ENCODE data around the gene UNC5A.

UNC5A gene

DNA sequence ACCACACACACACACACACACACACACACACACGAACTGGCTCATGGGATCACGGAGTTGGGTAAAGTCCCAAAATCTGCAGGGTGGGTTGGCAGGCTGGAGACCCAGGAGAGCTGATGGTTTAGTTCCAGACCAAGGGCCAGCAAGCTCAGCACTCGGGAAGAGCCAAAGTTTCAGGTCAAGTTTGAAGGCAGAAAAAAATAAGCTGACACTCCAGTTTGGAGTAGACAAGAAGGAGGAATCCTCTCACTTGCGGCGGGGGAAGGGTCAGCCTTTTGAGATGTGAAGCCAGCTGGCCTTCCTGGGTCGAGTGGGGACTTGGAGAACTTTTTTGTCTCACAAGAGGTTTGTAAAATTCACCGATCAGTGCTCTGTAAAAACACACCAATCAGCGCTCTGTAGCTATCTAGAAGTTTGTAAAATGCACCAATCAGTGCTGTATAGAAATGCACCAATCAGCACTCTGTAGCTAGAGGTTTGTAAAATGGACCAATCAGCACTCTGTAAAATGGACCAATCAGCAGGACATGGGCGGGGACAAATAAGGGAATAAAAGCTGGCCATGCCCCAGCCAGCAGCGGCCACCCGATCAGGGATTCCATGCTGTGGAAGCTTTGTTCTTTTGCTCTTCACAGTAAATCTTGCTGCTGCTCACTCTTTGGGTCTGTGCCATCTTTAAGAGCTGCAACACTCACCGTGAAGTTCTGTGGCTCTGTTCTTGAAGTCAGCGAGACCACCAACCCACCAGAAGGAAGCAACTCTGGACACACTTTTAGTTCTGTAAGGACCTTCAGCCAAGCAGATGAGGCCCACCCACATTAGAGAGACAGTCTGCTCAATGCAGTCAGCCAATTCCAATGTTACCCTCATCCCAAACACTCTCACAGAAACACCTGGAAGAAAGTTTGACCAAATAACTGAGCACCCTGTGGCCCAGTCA is 37.8 kb upstream of the UNC5A start:
- no peak for TF ChIP-seq ISL1 (CRISPR knock-in tag; IDR thresholded peaks at IDR 0.05)
- no peak for TF ChIP-seq ZC3H10 (CRISPR knock-in tag; IDR thresholded peaks at IDR 0.05)
- TF ChIP-seq, protein P1, sequence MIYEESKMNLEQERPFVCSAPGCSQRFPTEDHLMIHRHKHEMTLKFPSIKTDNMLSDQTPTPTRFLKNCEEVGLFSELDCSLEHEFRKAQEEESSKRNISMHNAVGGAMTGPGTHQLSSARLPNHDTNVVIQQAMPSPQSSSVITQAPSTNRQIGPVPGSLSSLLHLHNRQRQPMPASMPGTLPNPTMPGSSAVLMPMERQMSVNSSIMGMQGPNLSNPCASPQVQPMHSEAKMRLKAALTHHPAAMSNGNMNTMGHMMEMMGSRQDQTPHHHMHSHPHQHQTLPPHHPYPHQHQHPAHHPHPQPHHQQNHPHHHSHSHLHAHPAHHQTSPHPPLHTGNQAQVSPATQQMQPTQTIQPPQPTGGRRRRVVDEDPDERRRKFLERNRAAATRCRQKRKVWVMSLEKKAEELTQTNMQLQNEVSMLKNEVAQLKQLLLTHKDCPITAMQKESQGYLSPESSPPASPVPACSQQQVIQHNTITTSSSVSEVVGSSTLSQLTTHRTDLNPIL (CRISPR knock-in tag; IDR thresholded peaks at IDR 0.05; ENCODE audit: low read depth), result no peak
- TF ChIP-seq TOX (CRISPR knock-in tag; IDR thresholded peaks at IDR 0.05; ENCODE audit: borderline replicate concordance), result no peak
- no peak for TF ChIP-seq RARB (CRISPR knock-in tag; IDR thresholded peaks at IDR 0.05)
- no peak for TF ChIP-seq ZFP30 (CRISPR knock-in tag; IDR thresholded peaks at IDR 0.05)
- TF ChIP-seq ZNF565 (CRISPR knock-in tag; conservative IDR thresholded peaks at IDR 0.05; ENCODE audit: low read depth), result no peak
- TF ChIP-seq CSRNP3 (CRISPR knock-in tag; IDR thresholded peaks at IDR 0.05), result no peak
- TF ChIP-seq OSR1 (CRISPR knock-in tag; IDR thresholded peaks at IDR 0.05), result no peak
- TF ChIP-seq ESRRG (CRISPR knock-in tag; IDR thresholded peaks at IDR 0.05), result no peak
- TF ChIP-seq TSHZ2 (CRISPR knock-in tag; IDR thresholded peaks at IDR 0.05), result no peak
- no peak for TF ChIP-seq PPARA (CRISPR knock-in tag; IDR thresholded peaks at IDR 0.05; ENCODE audit: borderline replicate concordance)
- TF ChIP-seq SNAI2 (CRISPR knock-in tag; IDR thresholded peaks at IDR 0.05), result no peak
- TF ChIP-seq BACH2 (CRISPR knock-in tag; IDR thresholded peaks at IDR 0.05; ENCODE audit: borderline replicate concordance), result no peak
- TF ChIP-seq GLIS3 (CRISPR knock-in tag; IDR thresholded peaks at IDR 0.05), result no peak
- TF ChIP-seq CSDC2 (CRISPR knock-in tag; IDR thresholded peaks at IDR 0.05), result no peak
- ATAC-seq, result no peak

DNA sequence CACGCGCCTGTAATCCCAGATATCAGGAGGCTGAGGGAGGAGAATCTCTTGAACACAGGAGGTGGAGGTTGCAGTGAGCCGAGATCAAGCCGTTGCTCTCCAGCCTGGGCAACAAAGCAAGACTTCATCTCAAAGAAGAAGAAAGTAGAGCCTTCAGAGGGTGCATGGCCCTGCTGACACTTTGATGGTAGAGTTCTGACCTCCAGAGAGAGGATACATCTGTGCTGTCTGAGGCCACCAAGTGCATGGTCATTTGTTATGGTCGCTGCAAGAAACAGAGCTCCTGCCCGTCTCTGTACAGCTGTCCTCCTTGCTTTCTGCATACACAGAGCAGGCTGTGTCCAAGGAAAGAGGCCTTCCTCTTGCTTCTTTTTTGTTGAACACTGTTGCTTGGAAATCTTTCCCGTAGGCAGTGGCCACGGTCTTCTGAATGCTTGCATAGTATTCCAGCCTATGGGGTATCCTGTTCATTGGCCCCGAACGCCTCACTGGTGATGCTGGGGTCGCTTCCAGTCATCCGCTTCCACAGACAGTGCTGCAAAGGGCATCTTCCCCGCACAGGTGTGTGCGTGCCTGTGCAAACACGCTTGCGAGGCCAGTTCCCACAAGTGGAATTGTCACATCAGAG is 36.8 kb upstream of the UNC5A start:
- TF ChIP-seq TOX (CRISPR knock-in tag; IDR thresholded peaks at IDR 0.05; ENCODE audit: borderline replicate concordance) (no peak), PATZ1 (CRISPR knock-in tag; IDR thresholded peaks at IDR 0.05; ENCODE audit: borderline replicate concordance) (no peak), ZFP30 (CRISPR knock-in tag; IDR thresholded peaks at IDR 0.05) (no peak), CSRNP3 (CRISPR knock-in tag; IDR thresholded peaks at IDR 0.05) (no peak), ESRRG (CRISPR knock-in tag; IDR thresholded peaks at IDR 0.05) (no peak), ZNF70 (CRISPR knock-in tag; IDR thresholded peaks at IDR 0.05) (no peak), GLIS3 (CRISPR knock-in tag; IDR thresholded peaks at IDR 0.05) (no peak), OSR1 (CRISPR knock-in tag; IDR thresholded peaks at IDR 0.05) (no peak), ZC3H10 (CRISPR knock-in tag; IDR thresholded peaks at IDR 0.05) (no peak)
- ATAC-seq, result no peak

Data from SK-N-SH treated with all-trans-retinoic acid at 6 μM for 48 hours (cell line).